GM18861 (cell line): Measurements from ENCODE around the gene HRH1.
"Not testable (repeated sequence)": the region's sequence is repeated elsewhere in the genome, so short reads cannot be mapped to it uniquely, and the experiment has no call there.

Experiments
- ATAC-seq: cut with Tn5 transposase; IDR thresholded peaks from one replicate; pipeline ENCODE4 v1.9.1; 2021; ENCODE audit not compliant: unreplicated experiment

Gene HRH1

DNA sequence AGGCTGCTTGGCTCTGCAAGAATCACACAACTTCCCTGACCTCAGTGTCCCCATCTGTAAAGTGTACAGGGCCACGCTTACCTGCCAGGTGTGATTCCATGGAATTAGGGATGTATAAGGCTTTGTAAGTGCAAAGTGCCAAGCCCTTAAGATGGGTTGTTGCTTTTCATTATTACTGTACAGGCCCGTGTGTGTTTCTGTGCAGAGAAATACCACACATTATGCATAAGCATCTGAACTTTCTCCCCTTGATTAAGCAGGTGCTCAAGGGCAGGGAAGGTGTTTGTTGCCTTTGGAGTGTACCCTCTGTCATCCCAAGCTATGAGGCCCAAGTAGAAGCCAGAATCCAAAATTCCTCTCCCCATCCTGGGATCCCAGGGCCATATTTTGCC lies 13.6 kb upstream of the HRH1 start:
- peak; percentile 29 for ATAC-seq

DNA sequence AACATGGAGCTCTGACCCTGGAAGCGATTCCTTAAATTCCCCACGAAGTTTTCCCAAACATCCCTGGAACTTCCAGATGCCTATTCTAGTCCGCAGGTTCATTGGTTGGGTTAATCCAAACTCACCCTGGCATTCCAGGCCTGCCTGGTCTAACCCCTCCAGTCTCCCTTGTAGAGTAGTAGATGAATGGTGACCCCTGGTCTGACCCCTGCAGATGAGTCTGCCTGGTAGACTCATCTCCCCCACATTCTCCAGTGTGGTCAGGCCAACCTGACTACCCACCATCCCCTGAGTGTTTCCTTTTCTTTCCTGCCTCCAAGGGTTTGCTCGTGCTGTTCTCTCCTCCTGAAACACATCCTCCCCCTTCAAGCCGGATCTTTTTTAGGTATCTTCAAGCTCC lies 10.8 kb upstream of the HRH1 start:
- no peak for ATAC-seq

DNA sequence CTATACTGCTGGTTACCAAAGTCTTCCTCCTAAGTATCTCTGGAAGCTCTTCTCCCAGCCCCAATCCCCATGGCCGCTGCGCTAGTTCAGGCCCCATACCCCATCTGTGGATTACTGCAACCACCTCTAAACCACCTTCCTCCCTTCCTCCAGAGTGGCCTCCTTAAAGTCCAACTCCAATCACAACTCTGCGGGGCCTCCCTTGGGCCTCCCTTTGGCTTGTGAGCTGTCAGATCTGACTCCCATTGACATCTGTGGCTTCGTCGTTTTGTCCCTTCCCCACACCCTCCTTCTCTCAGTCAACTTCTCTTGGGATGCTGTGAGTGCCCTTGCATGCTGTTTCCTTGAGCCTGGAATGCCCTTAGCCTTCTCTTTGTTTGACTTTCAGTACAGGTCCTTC lies 9.3 kb upstream of the HRH1 start:
- no peak for ATAC-seq

DNA sequence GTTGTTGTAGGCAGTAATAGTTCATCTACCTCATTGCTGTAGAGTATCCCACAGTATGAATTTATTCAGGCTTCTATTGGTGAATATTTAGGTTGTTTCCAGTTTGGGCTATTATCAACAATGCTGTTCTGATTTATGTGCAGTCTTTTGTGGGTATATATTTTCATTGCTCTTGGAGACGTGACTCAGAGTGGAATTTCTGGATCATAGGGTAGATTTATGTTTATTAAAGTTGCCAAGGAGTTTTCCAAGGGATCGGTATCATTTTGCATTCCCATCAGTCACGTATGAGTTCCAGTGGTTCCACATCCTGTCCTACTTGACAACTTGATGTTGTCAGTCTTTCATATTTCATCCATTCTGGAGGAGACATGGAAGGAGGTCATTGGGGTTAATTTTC lies 8.4 kb upstream of the HRH1 start:
- ATAC-seq, result no peak

DNA sequence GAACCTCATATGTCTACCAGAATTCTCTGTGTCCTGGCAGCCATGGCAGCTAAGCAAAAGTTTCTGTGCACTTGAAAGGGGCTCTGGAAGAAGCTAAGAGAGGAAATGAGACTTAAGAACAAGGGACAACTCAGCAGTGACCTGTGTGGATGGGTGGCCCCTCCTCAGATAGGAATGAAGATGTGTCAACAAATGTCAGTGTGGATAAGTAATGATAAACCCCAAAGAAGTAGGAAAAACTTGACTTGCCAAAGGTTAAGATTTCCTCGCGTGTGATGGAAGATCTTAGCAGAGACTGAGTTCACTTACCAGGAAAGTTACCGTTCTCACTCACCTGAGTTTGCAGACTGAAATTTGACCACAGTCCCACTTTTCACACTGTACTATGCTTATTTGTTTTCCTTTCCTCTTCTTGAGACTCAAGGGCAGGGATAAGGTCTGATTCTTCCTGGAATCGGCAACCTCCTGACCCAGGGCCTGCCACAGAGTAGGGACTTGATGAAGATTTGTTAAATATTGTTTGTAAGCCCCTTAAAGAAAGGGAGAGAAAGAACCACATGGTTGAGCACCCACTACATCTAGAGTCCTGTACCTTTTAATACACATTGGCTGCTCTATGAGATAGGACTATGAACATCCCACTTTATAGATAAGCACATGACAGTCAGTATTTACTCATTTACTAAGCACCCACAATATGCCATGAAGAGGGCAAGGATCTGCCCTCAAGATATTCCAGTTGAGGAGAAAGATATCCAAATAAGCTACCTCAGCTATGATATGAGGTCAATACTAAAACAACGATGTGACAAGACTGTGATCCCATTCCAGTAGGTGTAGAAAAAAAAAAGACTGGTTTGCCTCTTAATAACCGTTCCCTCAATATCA lies 7.3 kb upstream of the HRH1 start:
- ATAC-seq, result no peak

DNA sequence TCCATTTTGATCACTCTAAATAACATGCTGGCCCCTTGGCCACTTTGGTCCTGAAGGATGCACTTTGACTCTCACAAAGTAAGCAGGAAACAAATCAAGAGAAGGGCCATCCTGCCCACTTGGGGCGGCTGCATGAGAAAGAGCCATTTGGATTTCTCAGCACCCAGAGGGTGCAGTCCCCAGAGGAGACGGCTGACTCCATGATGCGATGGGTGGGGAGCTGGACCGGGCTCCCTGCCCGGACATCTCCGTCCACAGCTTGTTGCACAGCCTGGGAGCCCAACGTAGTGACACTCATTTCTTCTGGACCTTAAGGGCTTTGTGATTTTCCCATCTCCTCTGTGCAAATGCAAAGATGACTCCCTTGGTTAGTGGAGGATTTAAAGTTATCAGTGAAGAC lies 4.0 kb upstream of the HRH1 start:
- ATAC-seq, result no peak

DNA sequence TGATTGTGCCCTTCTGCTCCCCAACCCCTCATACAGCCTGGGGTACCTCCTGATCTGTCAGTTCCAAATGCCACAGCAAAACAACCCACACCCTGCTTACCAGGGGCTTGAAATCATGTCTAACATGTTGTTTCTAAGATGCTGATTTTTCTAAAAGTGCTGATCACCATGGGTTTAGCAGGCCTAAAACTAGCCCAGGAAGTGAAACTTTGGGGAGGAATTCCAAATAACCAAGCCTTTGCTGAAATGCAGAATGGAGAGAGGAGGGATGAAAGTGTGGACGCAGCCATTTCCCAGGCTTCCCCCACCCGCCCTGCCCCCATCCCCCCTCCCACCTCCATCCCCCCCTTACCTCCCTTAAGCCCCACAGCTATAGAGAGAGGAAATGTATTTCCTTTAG lies 2.0 kb upstream of the HRH1 start:
- no peak for ATAC-seq

DNA sequence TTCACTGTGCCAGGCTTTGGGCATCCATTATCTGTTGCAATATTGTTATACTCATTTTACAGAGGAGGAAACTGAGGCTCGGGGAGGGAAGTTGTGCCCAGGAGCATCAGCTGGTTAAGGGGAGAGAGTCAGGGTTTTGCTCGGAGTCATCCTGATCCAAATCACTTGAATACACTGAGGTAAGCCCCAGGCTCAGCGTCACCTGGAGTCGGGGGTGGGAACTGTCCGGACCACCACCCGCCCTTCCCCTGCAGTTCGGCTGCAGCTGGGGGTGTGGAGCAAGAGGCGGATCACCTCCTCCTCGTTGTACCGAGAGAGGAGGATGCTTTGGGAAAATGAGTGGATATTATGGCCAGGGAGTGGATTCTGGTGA lies 646 bp downstream of the HRH1 start:
- no peak for ATAC-seq

DNA sequence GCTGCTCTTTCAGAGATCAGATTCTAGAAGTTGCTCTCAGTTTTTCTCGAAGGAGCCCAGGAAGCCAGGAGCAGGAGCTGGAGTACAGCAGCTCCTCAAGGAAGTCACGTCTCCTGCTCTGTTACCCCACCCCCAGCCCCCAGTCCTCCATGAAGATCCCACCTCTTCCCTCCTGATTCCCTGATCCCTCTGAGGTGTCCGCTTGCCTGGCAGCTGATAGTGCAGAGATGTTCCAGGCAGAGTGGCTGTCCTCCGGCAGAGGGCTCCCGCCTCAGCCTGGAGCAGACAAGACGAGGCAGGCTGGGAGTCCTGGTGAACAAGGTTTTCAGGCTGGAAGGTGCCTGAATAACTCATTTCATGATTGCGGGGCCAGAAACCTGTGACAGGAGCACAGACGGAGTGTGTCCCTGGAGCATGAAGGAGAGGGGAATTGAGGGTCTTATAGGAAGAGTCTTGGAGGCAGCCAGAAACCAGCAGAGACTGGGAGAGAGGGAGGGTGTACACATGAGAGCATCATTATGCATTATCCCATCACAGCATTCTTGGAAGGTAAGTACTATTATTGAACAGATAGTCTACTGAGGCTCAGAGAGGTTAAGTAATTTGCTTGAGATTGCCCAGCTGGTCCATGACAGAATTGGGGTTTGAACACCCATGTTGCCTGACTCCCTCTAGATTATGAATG lies 1.2 kb downstream of the HRH1 start:
- no peak for ATAC-seq

DNA sequence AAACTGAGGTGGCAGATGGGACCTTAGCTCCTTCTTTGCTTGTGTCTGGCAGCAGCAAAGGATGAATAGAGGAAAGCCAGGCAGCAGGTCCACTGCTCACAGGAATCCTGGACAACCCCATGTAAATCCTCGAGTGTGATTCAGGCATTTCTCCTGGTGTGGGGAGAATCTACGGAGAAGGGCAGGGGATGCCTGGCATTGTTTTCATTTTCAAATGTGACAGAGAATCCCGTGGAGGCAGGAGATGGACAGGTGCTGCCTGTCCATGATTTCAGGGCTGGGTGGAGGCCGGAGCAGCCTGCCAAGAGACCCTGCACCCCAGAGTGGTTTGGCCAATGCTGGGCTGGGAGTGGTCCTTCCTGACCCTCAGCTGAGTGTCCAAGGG lies 1.7 kb downstream of the HRH1 start:
- ATAC-seq, result no peak

DNA sequence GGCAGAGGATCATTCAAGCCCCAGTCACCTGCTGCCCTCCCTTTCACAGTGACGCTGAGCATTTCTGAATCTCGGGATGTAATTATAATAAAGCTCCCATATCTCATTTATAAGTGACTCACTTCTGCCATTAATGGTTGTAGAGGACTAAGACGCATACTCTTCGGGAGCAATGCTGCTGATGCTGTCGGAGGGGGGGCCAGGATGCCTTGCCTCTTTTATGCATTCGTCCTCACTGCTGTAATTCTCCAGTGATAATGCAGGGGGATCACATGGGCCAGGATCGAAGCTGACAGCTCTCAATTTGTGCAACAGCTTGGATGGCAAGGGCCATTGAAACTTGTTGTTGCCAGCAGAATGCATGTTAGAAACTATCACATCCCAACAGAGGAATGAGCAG lies 3.1 kb downstream of the HRH1 start:
- no peak for ATAC-seq

DNA sequence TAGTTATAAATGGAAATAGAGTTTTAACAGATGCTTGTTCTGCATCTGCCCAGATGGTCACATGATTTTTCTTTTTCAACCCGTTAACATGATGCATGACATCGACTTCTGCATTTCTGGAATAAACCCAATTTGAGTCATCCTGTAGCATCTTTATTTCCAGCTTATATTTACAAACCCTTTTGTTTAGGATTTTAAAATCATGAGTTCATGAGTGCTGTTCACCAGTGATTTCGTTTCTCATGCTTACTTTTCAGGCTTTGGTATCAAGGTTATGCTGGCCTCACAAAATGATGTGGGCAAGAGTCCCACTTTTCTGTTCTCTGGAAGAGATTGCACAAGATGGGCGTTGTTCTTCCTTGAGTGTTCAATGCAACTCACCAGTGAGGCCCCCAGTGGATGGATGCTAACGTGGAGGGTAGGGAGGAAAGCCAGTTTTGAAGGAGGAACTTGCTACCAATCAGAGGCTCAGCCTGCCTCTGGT lies 5.2 kb downstream of the HRH1 start:
- no peak for ATAC-seq

DNA sequence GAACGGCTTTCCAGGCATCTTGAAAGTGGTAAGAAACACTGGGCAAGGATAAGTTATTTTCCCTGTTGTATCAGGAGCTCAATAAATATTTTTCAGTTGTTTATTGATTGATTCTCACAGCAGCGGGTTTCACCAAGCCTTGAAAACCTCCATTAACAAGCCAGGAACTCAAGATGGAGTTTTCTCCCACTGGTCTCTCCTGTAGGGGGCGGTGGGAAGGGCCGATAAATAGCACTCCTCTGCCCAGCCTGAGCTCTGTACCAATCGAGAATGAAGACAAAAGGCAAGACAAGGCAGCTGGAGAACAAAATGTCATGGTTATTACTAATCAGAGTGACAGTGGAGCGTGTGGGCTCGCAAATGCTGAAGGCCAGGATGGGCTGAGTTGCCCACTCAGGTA lies 7.4 kb downstream of the HRH1 start:
- ATAC-seq, result no peak

DNA sequence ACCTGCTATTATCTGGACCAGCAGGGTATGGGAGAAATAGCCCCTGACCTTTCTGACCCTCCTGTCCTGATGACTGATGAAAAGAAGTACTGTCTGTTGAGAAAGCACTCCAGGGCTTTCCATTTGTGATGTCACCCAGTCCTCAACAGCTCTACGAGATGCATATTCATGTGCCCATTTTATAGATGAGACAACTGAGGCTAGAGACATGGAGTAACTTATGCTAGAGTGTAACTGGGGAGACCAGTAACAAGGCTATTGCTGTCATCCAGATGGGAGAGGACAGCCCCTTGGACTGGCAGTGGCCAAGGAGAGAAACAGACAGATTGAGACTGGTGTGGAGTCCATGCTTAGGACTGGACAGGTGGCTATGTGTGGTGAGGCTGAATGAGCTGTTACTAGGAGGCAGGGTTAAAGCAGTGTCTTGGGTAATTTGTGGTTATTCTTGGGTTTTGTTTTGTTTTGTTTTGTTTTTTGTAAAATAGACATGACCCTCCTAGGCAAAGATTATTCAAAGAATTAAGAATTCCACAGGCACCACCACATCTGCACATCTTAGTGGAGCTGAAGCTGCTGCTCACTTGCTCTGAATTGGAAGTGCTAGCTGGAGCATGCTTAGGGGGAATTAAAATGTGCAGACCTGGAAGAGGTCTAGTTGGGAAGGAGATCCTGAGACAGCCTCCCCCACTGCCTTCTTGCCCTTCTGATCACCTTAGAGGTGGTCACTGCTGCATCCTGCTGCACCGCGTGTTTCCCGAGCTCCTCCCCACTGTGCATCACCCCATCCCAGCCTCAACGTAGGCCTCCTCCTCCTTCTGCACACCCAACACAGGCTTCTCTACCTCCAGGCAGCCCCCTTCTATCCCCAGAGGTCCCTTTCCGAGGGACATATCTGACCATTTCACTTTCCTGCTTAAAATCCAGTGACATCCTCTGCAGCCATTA lies 8.4 kb downstream of the HRH1 start:
- ATAC-seq, result no peak

DNA sequence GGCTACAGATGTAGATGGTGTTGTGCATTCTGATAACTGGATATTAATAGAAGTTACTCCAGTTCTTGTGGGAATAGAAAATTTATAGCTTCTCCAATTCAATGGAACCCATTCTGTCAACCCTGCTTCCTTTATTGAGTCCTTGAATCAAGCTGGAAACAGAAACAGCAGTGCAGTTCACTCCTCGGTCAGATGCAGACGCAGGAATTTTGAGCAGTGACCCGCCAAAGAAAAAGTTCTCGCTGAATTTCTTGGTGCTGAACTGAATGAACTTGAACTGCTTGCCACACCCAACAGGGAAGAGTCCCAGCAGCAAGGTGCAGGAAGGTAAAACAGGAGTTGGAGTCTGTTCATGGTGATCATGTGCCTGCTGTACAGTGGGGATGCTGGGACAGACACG lies 10.3 kb downstream of the HRH1 start:
- ATAC-seq, result no peak

DNA sequence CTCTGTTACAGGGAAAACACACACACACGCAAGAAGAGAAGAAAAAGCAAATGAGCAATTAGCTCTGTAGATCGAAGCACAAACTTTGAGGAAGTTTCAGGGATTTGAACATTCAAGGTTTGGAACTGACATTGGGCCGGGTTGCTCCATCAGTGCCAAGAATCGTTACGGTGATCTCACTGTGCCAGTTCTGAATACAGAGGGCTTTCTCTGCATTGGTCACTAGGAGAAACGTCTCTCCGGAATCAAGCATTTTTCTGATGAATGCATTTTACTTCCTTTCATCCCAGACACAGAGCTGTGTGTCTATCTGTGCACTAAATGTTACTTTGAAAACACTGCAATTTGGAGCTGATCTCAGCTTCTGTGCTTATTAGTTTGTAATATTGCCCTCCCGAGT lies 11.2 kb downstream of the HRH1 start:
- no peak for ATAC-seq

DNA sequence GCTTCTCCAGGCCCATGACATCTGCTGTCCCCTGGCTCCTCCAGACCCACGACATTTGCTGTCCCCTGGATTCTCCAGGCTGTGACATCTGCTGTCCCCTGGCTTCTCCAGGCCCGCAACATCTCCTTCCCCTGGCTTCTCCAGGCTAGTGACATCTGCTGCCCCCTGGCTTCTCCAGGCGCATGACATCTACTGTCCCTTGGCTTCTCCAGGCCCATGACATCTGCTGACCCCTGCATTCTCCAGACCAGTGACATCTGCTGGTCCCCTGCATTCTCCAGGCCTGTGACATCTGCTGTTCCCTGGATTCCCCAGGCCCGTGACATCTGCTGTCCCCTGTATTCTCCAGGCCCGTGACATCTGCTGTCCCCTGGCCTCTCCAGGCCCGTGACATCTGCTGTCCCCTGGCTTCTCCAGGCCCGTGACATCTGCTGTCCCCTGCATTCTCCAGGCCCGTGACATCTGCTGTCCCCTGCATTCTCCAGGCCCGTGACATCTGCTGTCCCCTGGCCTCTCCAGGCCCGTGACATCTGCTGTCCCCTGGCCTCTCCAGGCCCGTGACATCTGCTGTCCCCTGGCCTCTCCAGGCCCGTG lies 12.6 kb downstream of the HRH1 start:
- not testable (repeated sequence) for ATAC-seq

DNA sequence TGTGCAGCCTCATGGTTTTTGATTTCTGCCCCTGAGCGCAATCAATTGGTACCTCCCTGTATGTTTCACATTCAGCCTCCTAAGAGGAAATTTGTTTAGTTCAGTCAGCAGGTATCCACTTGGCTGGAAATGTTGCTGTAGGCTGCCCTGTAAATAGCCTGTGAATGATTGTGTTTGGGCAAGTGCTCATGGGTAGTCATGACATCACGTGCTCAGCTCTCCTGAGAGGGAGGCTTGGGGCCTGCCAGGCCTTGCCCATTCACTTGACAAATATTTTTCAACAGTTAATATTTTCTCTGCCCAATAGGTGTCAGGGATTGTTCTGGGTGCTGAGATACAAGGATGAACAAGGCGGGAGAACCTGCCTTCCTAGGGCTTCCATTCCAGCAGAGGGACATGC lies 13.3 kb downstream of the HRH1 start:
- ATAC-seq, result no peak

DNA sequence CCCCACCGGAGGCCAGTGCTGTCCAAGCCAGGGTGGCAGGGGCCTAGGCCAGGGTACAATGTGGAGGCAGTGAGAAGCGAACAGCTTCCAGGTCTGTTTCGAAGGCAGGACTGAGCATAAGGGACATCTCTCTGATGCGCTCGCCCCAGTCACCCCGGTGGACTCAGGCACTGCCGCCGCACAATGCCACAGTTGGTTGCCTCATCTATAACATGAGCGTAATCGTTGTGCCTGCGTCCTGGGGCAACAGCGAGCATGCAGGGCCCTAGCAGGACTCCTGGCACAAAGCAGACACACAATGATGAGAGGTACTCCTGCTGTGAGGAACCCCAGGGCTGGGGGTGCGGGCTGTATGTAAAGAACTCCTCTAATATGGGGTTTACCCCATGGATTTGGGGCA lies 14.1 kb downstream of the HRH1 start:
- ATAC-seq, result no peak

DNA sequence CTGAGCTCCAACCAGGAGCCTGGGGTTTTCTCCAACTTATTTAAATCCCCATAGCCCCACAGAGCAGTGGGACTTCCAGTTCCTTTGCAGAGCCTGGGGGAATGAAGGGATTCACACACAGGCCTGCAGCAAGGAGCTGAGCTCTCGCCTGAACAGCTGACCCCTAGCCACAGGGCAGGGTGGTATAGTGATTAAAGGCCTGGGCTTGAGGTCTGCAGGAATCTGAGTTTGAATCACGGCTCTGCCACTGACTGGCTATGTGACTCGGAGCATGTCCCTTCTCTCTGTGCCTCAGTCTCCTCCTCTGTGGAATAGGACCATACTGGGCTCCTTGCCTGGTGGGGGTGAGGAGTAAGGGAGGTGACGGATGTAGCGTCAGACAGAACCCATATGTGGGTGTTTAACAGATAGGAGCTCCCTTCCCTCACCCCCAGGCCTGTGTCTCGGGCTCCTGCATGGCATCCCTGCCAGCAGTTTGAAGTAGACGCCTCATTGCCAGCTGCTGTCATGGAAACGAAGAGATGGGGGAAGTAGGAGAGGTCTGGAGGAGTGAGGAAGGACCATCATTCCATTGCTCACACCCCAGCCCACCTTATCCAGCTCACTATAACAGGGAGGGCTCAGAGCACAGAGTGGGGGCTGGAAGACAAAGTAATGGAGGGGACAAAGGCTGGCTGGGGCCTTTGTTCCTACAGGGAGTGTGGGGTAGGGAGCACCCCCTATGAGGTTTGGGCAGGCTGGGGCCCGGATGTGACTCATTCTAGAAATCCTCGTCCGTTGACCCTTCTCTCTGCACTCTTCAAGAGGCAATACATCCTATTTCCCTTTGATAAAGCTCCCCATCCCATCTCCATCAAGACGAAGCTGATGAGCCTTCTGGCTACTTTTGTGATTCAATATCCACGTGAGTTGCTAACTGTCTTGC lies 14.8 kb downstream of the HRH1 start:
- ATAC-seq, result no peak
